ENCODE data around the gene DCST1. TPM values are rescaled to one million over a fixed set of nuclear protein-coding genes. Genes with fewer than 3 reads are reported as not detected.

The DCST1 gene
- polyA plus RNA-seq, 1 experiment = not detected

DNA sequence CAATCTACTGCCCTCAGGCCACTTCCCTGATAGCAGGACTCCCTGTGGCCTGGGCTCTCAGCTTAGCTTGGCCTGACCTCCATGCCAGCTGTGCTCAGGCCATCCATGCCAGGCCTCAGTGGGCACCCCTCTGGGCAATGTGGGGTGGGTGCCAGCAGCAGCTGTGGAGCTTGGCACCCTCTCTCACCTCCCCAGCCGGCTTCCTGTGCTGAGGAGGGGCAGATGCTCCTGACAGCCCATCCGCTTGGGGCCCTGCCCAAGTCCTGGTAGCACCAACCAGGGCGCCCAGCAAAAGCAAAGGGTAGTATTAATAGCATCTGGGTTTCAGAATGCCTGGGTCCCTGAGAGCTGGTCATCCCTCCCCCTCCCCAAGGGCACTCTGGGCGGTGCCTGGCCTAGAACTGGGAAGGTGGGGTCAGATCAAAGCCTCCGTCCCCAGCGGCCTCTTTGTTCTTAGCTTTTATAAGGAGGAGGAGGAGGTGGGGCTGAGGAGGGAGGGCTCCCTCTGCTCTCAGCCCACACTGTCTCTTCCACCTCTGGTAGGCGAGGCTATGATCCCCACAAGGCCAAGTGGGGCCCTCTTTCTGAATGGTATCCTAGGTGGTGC lies 36.0 kb downstream of the DCST1 start:
- POLR2A ChIA-PET = no interaction called here
- peaks cover 11% of the 10 kb centered on the region for H3K36me3 ChIP-seq (ENCODE audit: control insufficient read depth, insufficient read depth, low read length)
- DNase-seq (ENCODE audit: low read depth) = no peak
- TF ChIP-seq, protein P1, sequence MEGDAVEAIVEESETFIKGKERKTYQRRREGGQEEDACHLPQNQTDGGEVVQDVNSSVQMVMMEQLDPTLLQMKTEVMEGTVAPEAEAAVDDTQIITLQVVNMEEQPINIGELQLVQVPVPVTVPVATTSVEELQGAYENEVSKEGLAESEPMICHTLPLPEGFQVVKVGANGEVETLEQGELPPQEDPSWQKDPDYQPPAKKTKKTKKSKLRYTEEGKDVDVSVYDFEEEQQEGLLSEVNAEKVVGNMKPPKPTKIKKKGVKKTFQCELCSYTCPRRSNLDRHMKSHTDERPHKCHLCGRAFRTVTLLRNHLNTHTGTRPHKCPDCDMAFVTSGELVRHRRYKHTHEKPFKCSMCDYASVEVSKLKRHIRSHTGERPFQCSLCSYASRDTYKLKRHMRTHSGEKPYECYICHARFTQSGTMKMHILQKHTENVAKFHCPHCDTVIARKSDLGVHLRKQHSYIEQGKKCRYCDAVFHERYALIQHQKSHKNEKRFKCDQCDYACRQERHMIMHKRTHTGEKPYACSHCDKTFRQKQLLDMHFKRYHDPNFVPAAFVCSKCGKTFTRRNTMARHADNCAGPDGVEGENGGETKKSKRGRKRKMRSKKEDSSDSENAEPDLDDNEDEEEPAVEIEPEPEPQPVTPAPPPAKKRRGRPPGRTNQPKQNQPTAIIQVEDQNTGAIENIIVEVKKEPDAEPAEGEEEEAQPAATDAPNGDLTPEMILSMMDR (IDR thresholded peaks at IDR 0.05; ENCODE audit: insufficient read depth, low read depth, low read length) = no peak
- H3K4me3 ChIP-seq (ENCODE audit: low read depth, low read length) = no peak overlapping the region
- no peaks in the 10 kb centered on the region for H3K27me3 ChIP-seq (ENCODE audit: control insufficient read depth, insufficient read depth, low read length)
- CTCF ChIA-PET = interaction anchor here (1.4 to 17.0 kb wide), 3 partner anchors 8 to 25 kb away, joined by 4 to 147 read pairs (median 26); no protein-coding TSS in a partner anchor

DNA sequence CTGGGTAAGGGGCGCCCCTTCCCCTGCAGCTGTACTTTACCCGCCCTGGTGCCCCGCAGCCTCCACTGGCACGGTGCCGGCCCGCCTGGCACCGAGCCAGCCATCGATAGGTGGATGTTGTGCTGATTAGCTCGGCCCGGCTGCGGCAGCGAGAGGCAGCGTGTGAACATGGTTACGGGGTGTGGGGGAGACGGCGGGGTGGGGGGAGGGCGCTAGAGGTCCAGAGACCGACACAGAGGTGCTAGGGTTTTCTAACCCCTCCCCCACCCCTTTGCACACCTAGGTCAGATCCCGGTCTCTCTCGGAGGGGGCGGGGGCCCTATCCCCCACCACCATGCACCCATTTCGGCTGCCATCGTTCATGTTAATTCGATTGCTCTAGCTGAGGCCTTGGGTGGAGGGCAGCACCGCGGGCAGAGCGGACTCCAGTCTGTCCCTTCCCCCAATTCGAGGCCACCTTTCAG lies 36.6 kb downstream of the DCST1 start:
- no peak for DNase-seq (ENCODE audit: low read depth)
- Histone ChIP-seq H3K27me3 (ENCODE audit: control insufficient read depth, insufficient read depth, low read length) (no peaks in the 10 kb centered on the region), H3K36me3 (ENCODE audit: control insufficient read depth, insufficient read depth, low read length) (peaks cover 11% of the 10 kb centered on the region), H3K4me3 (ENCODE audit: low read depth, low read length) (no peak overlapping the region)
- ChIA-PET CTCF (interaction anchor here (1.0 to 17.0 kb wide), 5 partner anchors 9 to 101 kb away, joined by 3 to 147 read pairs (median 4); no protein-coding TSS in a partner anchor), POLR2A (interaction anchor here (0.5 kb wide), 1 partner anchor 53 kb away, joined by 3 read pairs; no protein-coding TSS in a partner anchor)
- TF ChIP-seq, protein P1 (IDR thresholded peaks at IDR 0.05; ENCODE audit: insufficient read depth, low read depth, low read length) = no peak

DNA sequence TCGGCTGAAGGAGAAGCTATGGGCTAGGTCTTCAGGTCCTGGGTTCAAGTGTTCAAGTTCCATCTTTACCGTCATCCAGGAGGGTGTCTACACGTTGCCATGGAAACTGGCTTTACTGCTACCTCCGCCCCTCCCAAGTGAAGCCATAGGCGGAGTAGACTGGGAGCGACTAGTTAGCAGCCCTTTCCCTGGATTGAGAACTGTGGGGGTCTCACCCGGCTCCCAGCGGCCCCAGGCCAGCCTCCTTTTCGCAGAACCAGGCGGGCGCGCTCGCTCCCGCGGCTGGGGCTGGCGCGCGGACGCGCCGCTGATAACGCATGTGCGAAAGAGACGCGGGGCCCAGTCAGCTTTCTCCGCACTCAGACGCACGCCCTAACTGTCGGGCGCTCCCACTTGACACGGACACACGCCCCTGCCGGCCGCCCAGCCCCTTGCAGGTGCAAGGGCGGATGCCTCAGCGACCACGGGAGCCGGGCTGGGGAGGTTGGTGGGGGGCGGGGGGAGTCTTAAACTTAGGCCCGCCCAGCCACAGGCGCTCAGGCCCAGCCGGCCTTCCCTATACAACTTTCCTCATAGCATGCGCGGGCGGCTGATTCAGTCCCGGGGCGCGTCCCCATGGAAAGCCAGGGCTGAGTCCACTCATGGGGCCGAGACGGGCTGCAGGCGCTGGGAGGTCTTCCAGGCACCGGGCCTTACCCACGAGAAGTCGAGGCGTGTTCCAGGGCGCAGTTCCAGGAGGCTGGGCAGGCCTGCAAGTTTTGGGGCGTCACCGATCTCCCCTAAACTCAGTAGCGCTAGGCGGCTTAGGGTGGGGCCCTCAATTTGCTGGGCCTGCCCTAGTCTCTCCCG lies 37.3 kb downstream of the DCST1 start:
- TF ChIP-seq, protein P1 (IDR thresholded peaks at IDR 0.05; ENCODE audit: insufficient read depth, low read depth, low read length) = peak; percentile 54
- ChIA-PET POLR2A (interaction anchor here (0.5 kb wide), 1 partner anchor 54 kb away, joined by 3 read pairs; no protein-coding TSS in a partner anchor), CTCF (interaction anchor here (1.0 to 17.0 kb wide), 8 partner anchors 9 to 116 kb away, joined by 3 to 147 read pairs (median 4); no protein-coding TSS in a partner anchor)
- no peak for DNase-seq (ENCODE audit: low read depth)
- H3K27me3 ChIP-seq (ENCODE audit: control insufficient read depth, insufficient read depth, low read length) = no peaks in the 10 kb centered on the region
- H3K36me3 ChIP-seq (ENCODE audit: control insufficient read depth, insufficient read depth, low read length) = peaks cover 11% of the 10 kb centered on the region
- peak overlapping the region; percentile 36 for H3K4me3 ChIP-seq (ENCODE audit: low read depth, low read length)

DNA sequence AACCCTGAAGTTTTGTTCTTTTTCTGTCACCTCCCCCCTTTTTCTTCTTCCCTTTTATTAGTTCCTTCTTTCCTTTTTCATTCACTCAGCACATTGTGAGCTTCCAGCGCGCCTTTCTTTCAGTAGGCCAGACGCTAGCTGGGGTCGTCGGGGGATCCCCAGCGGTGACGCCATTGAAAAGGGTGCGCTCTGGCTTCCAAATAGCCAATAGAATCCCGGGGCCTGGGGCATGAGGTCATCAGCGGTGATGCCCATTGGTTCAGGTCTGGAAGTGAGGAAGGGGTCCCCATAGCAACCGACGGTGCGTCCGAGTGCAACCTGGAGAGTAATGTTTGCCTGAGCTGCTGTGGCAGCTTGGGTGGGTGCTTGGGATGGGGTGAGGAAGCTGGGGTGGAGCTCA lies 38.1 kb downstream of the DCST1 start:
- POLR2A ChIA-PET = no interaction called here
- TF ChIP-seq, protein P1 (IDR thresholded peaks at IDR 0.05; ENCODE audit: insufficient read depth, low read depth, low read length) = no peak
- no peak overlapping the region for H3K4me3 ChIP-seq (ENCODE audit: low read depth, low read length)
- CTCF ChIA-PET = interaction anchor here (1.0 to 17.0 kb wide), 5 partner anchors 10 to 116 kb away, joined by 3 to 147 read pairs (median 5); no protein-coding TSS in a partner anchor
- DNase-seq (ENCODE audit: low read depth) = no peak
- H3K36me3 ChIP-seq (ENCODE audit: control insufficient read depth, insufficient read depth, low read length) = peaks cover 10% of the 10 kb centered on the region
- peaks cover 1% of the 10 kb centered on the region; the same call in 1 of the 2 replicates for H3K27me3 ChIP-seq (ENCODE audit: control insufficient read depth, insufficient read depth, low read length)

All from BJ (cell line).